ENCODE data around the gene FAHD2A. TPM values are rescaled to one million over a fixed set of nuclear protein-coding genes. Genes with fewer than 3 reads are reported as not detected.
"Not testable (repeated sequence)": the region's sequence is repeated elsewhere in the genome, so short reads cannot be mapped to it uniquely, and the experiment has no call there.

FAHD2A gene
- total and polyA plus RNA-seq, 5 donors from 2014 or later: 9.1 to 24.1 (median 15.6) TPM

- Histone ChIP-seq H3K4me3 (ENCODE audit: low read depth, low read length) (no peak overlapping the region), H3K27ac (ENCODE audit: insufficient read depth, low read length, poor library complexity, severe bottlenecking) (no peak overlapping the region), H3K9me3 (ENCODE audit: control insufficient read depth in 2 of 2, low read length in 2 of 2) (no peaks in the 10 kb centered on the region), H3K36me3 (ENCODE audit: control insufficient read depth, insufficient read depth, low read length) (no peaks in the 10 kb centered on the region), H3K4me1 (ENCODE audit: control insufficient read depth, insufficient read depth, low read length, poor library complexity, severe bottlenecking) (no peaks in the 10 kb centered on the region), H3K27me3 (ENCODE audit: control insufficient read depth, insufficient read depth, low read length) (no peaks in the 10 kb centered on the region)
- no peaks in the 10 kb centered on the region for H3K36me3 Mint-ChIP-seq
- no peak overlapping the region for H3K27ac Mint-ChIP-seq
- no peaks in the 10 kb centered on the region for H3K4me1 Mint-ChIP-seq
- DNase-seq (no peak), ATAC-seq (ENCODE audit: low read depth in 2 of 2) (no peak)
- peaks cover 6% of the 10 kb centered on the region for H3K27me3 Mint-ChIP-seq
- no peak overlapping the region for H3K4me3 Mint-ChIP-seq
- H3K9me3 Mint-ChIP-seq: peaks cover 0 to 3% (median 0%) of the 10 kb centered on the region in 7 donors
Observed at GRCh38 chr2:95377216-95378123, 25.0 kb upstream of the FAHD2A start.

GRCh38 chr2:95378281-95378680 lies 24.2 kb upstream of the FAHD2A start:
- not testable (repeated sequence) for H3K4me3 Mint-ChIP-seq; H3K27me3 ChIP-seq (ENCODE audit: control insufficient read depth, insufficient read depth, low read length); H3K4me3 ChIP-seq (ENCODE audit: low read depth, low read length); H3K4me1 ChIP-seq (ENCODE audit: control insufficient read depth, insufficient read depth, low read length, poor library complexity, severe bottlenecking); H3K27ac Mint-ChIP-seq; H3K27ac ChIP-seq (ENCODE audit: insufficient read depth, low read length, poor library complexity, severe bottlenecking); H3K4me1 Mint-ChIP-seq; H3K9me3 ChIP-seq (ENCODE audit: control insufficient read depth in 2 of 2, low read length in 2 of 2); H3K9me3 Mint-ChIP-seq; ATAC-seq (ENCODE audit: low read depth in 2 of 2); H3K27me3 Mint-ChIP-seq; H3K36me3 Mint-ChIP-seq; DNase-seq; H3K36me3 ChIP-seq (ENCODE audit: control insufficient read depth, insufficient read depth, low read length)

GRCh38 chr2:95379371-95379831 lies 23.1 kb upstream of the FAHD2A start:
- Histone ChIP-seq H3K27ac (ENCODE audit: insufficient read depth, low read length, poor library complexity, severe bottlenecking) (no peak overlapping the region), H3K36me3 (ENCODE audit: control insufficient read depth, insufficient read depth, low read length) (no peaks in the 10 kb centered on the region), H3K4me3 (ENCODE audit: low read depth, low read length) (no peak overlapping the region), H3K27me3 (ENCODE audit: control insufficient read depth, insufficient read depth, low read length) (no peaks in the 10 kb centered on the region), H3K9me3 (ENCODE audit: control insufficient read depth in 2 of 2, low read length in 2 of 2) (no peaks in the 10 kb centered on the region), H3K4me1 (ENCODE audit: control insufficient read depth, insufficient read depth, low read length, poor library complexity, severe bottlenecking) (no peaks in the 10 kb centered on the region)
- no peak for ATAC-seq (ENCODE audit: low read depth in 2 of 2)
- DNase-seq: no peak
- Mint-ChIP-seq H3K4me1 (no peaks in the 10 kb centered on the region), H3K27me3 (peaks cover 6% of the 10 kb centered on the region), H3K27ac (no peak overlapping the region), H3K4me3 (no peak overlapping the region), H3K36me3 (no peaks in the 10 kb centered on the region), H3K9me3 (peaks cover 0 to 3% (median 0%) of the 10 kb centered on the region in 7 donors)

GRCh38 chr2:95380280-95380679 lies 22.2 kb upstream of the FAHD2A start:
- no peaks in the 10 kb centered on the region for H3K36me3 Mint-ChIP-seq
- Histone ChIP-seq H3K27ac (ENCODE audit: insufficient read depth, low read length, poor library complexity, severe bottlenecking) (no peak overlapping the region), H3K9me3 (ENCODE audit: control insufficient read depth in 2 of 2, low read length in 2 of 2) (no peaks in the 10 kb centered on the region), H3K27me3 (ENCODE audit: control insufficient read depth, insufficient read depth, low read length) (no peaks in the 10 kb centered on the region), H3K4me3 (ENCODE audit: low read depth, low read length) (no peak overlapping the region), H3K4me1 (ENCODE audit: control insufficient read depth, insufficient read depth, low read length, poor library complexity, severe bottlenecking) (no peaks in the 10 kb centered on the region), H3K36me3 (ENCODE audit: control insufficient read depth, insufficient read depth, low read length) (no peaks in the 10 kb centered on the region)
- H3K4me3 Mint-ChIP-seq: no peak overlapping the region
- DNase-seq (no peak), ATAC-seq (ENCODE audit: low read depth in 2 of 2) (no peak)
- H3K27ac Mint-ChIP-seq: no peak overlapping the region
- peaks cover 0 to 2% (median 0%) of the 10 kb centered on the region in 7 donors for H3K9me3 Mint-ChIP-seq
- H3K27me3 Mint-ChIP-seq: peaks cover 6% of the 10 kb centered on the region
- no peaks in the 10 kb centered on the region for H3K4me1 Mint-ChIP-seq

GRCh38 chr2:95380731-95381130 lies 21.8 kb upstream of the FAHD2A start:
- no peak overlapping the region for H3K4me3 ChIP-seq (ENCODE audit: low read depth, low read length)
- no peak overlapping the region for H3K27ac ChIP-seq (ENCODE audit: insufficient read depth, low read length, poor library complexity, severe bottlenecking)
- no peaks in the 10 kb centered on the region for H3K27me3 ChIP-seq (ENCODE audit: control insufficient read depth, insufficient read depth, low read length)
- H3K9me3 ChIP-seq (ENCODE audit: control insufficient read depth in 2 of 2, low read length in 2 of 2): no peaks in the 10 kb centered on the region
- H3K27ac Mint-ChIP-seq: no peak overlapping the region
- peaks cover 6% of the 10 kb centered on the region for H3K27me3 Mint-ChIP-seq
- no peaks in the 10 kb centered on the region for H3K36me3 ChIP-seq (ENCODE audit: control insufficient read depth, insufficient read depth, low read length)
- DNase-seq (no peak), ATAC-seq (ENCODE audit: low read depth in 2 of 2) (no peak)
- H3K9me3 Mint-ChIP-seq: peaks cover 0 to 2% (median 0%) of the 10 kb centered on the region in 7 donors
- no peak overlapping the region for H3K4me3 Mint-ChIP-seq
- H3K36me3 Mint-ChIP-seq: no peaks in the 10 kb centered on the region
- H3K4me1 Mint-ChIP-seq: no peaks in the 10 kb centered on the region
- H3K4me1 ChIP-seq (ENCODE audit: control insufficient read depth, insufficient read depth, low read length, poor library complexity, severe bottlenecking): no peaks in the 10 kb centered on the region

- no peak overlapping the region for H3K4me3 ChIP-seq (ENCODE audit: low read depth, low read length)
- H3K4me1 ChIP-seq (ENCODE audit: control insufficient read depth, insufficient read depth, low read length, poor library complexity, severe bottlenecking): no peaks in the 10 kb centered on the region
- Mint-ChIP-seq H3K36me3 (no peaks in the 10 kb centered on the region), H3K27me3 (peaks cover 6% of the 10 kb centered on the region), H3K9me3 (no peaks in the 10 kb centered on the region), H3K4me1 (no peaks in the 10 kb centered on the region), H3K27ac (no peak overlapping the region), H3K4me3 (no peak overlapping the region)
- ATAC-seq (ENCODE audit: low read depth in 2 of 2) (no peak), DNase-seq (no peak)
- no peaks in the 10 kb centered on the region for H3K36me3 ChIP-seq (ENCODE audit: control insufficient read depth, insufficient read depth, low read length)
- no peaks in the 10 kb centered on the region for H3K9me3 ChIP-seq (ENCODE audit: control insufficient read depth in 2 of 2, low read length in 2 of 2)
- H3K27me3 ChIP-seq (ENCODE audit: control insufficient read depth, insufficient read depth, low read length): no peaks in the 10 kb centered on the region
- H3K27ac ChIP-seq (ENCODE audit: insufficient read depth, low read length, poor library complexity, severe bottlenecking): no peak overlapping the region
Observed at GRCh38 chr2:95381212-95382191, 21.0 kb upstream of the FAHD2A start.

GRCh38 chr2:95382192-95382591 lies 20.3 kb upstream of the FAHD2A start:
- H3K4me3 Mint-ChIP-seq: no peak overlapping the region
- H3K4me3 ChIP-seq (ENCODE audit: low read depth, low read length): no peak overlapping the region
- no peaks in the 10 kb centered on the region for H3K9me3 ChIP-seq (ENCODE audit: control insufficient read depth in 2 of 2, low read length in 2 of 2)
- H3K27ac Mint-ChIP-seq: no peak overlapping the region
- no peaks in the 10 kb centered on the region for H3K4me1 ChIP-seq (ENCODE audit: control insufficient read depth, insufficient read depth, low read length, poor library complexity, severe bottlenecking)
- ATAC-seq (ENCODE audit: low read depth in 2 of 2) (no peak), DNase-seq (no peak)
- no peaks in the 10 kb centered on the region for H3K27me3 ChIP-seq (ENCODE audit: control insufficient read depth, insufficient read depth, low read length)
- peaks cover 6% of the 10 kb centered on the region for H3K27me3 Mint-ChIP-seq
- H3K36me3 ChIP-seq (ENCODE audit: control insufficient read depth, insufficient read depth, low read length): no peaks in the 10 kb centered on the region
- H3K4me1 Mint-ChIP-seq: no peaks in the 10 kb centered on the region
- H3K27ac ChIP-seq (ENCODE audit: insufficient read depth, low read length, poor library complexity, severe bottlenecking): no peak overlapping the region
- H3K36me3 Mint-ChIP-seq: no peaks in the 10 kb centered on the region
- H3K9me3 Mint-ChIP-seq: no peaks in the 10 kb centered on the region
